HG03159 (cell line): ENCODE measurements around the gene ZGPAT.

Experiments used
- ATAC-seq: cut with Tn5 transposase; IDR thresholded peaks from one replicate; pipeline ENCODE4 v1.9.1; 2021; ENCODE audit warnings: mild to moderate bottlenecking, moderate library complexity; ENCODE audit not compliant: unreplicated experiment

Gene ZGPAT

GRCh38 chr20:63777614-63778013, 69.8 kb downstream of the ZGPAT start:
- no peak for ATAC-seq

GRCh38 chr20:63778034-63778752, 70.4 kb downstream of the ZGPAT start:
- ATAC-seq, result no peak

GRCh38 chr20:63778857-63779256, 71.0 kb downstream of the ZGPAT start:
- ATAC-seq, result no peak

GRCh38 chr20:63781181-63781580, 73.3 kb downstream of the ZGPAT start:
- ATAC-seq, result no peak

- no peak for ATAC-seq
Observed at GRCh38 chr20:63782051-63782471, 74.2 kb downstream of the ZGPAT start.

- ATAC-seq, result no peak
Observed at GRCh38 chr20:63782521-63782971, 74.7 kb downstream of the ZGPAT start.

- no peak for ATAC-seq
Observed at GRCh38 chr20:63783970-63784369, 76.1 kb downstream of the ZGPAT start.

GRCh38 chr20:63785691-63786131, 77.9 kb downstream of the ZGPAT start:
- ATAC-seq, result no peak
